Thyroid gland (tissue), 4 donors: Measurements from ENCODE around the gene E2F3.

Source experiments
- CTCF ChIP-seq, 6 experiments: fragments of 200-600 bp in 3 of 6; fragments of 450-650 bp in 3 of 6; sonication (generic) in 3 of 6; IDR thresholded peaks; one replicate each; pipeline ENCODE4 v1.5.1; 2016 to 2019; ENCODE audit warnings: antibody characterized with exemption in 6 of 6, mild to moderate bottlenecking in 2 of 6, inconsistent platforms in 1 of 6, moderate library complexity in 1 of 6
- POLR2A ChIP-seq, 2 donors: fragments of 450-650 bp; IDR thresholded peaks; one replicate each; pipeline ENCODE4 v1.6.1; 2017; ENCODE audit warnings: antibody characterized with exemption in 2 of 2, mild to moderate bottlenecking in 2 of 2, moderate library complexity in 1 of 2

GRCh38 chr6:20473518-20473917 lies 71.8 kb downstream of the E2F3 start:
- TF ChIP-seq CTCF (IDR thresholded peaks at IDR 0.05) = no peak
- no peak for TF ChIP-seq POLR2A (IDR thresholded peaks at IDR 0.05)
